Neural cell (in vitro differentiated cells): ENCODE measurements around the gene CAPN13. TPM values are rescaled to one million over a fixed set of nuclear protein-coding genes. Genes with fewer than 3 reads are reported as not detected.

ENCODE experiments used
- H2AFZ ChIP-seq: fragments of 200-600, 300-800 bp; sonication (generic), shearing (Covaris generic); 2 replicates; pipeline ENCODE4 v1.6.0; 2014; ENCODE audit warnings: low read depth, mild to moderate bottlenecking, antibody characterized with exemption, low read length, moderate library complexity
- H3F3A ChIP-seq: fragments of 200-600 bp; shearing (Covaris generic); 2 replicates; pipeline ENCODE4 v1.6.1; 2016; ENCODE audit warnings: mild to moderate bottlenecking, moderate library complexity, mixed read lengths, antibody characterized with exemption, low read length; ENCODE audit not compliant: insufficient read depth, poor library complexity, severe bottlenecking
- H3K27ac ChIP-seq: fragments of 200-600, 300-800 bp; sonication (generic), shearing (Covaris generic); 2 replicates; pipeline ENCODE4 v1.5.1; 2014; ENCODE audit warnings: mild to moderate bottlenecking, low read length, moderate library complexity
- H3K27me3 ChIP-seq: fragments of 300-800, 200-600 bp; sonication (generic), shearing (Covaris generic); 2 replicates; pipeline ENCODE4 v1.6.0; 2014; ENCODE audit warnings: mild to moderate bottlenecking, low read depth, low read length, moderate library complexity; ENCODE audit not compliant: insufficient read depth
- H3K36me3 ChIP-seq: fragments of 300-800, 200-600 bp; sonication (generic), shearing (Covaris generic); 2 replicates; pipeline ENCODE4 v1.5.1; 2014; ENCODE audit warnings: mild to moderate bottlenecking, antibody characterized with exemption, low read length, moderate library complexity; ENCODE audit not compliant: insufficient read depth
- H3K4me2 ChIP-seq: fragments of 300-800, 200-600 bp; sonication (generic), shearing (Covaris generic); 2 replicates; pipeline ENCODE4 v1.6.0; 2014; ENCODE audit warnings: mild to moderate bottlenecking, low read length
- H3K4me3 ChIP-seq: fragments of 300-800, 200-600 bp; sonication (generic), shearing (Covaris generic); 2 replicates; pipeline ENCODE4 v1.5.1; 2014; ENCODE audit warnings: mild to moderate bottlenecking, low read length, moderate library complexity
- H3K79me2 ChIP-seq: fragments of 200-600 bp; shearing (Covaris generic); replicated peaks from 2 replicates; pipeline ENCODE4 v1.6.0; 2014; ENCODE audit warnings: mild to moderate bottlenecking, low read length, moderate library complexity; ENCODE audit not compliant: insufficient read depth
- H3K9ac ChIP-seq: fragments of 300-800, 200-600 bp; sonication (generic), shearing (Covaris generic); 2 replicates; pipeline ENCODE4 v1.6.1; 2016; ENCODE audit warnings: mild to moderate bottlenecking, low read length, mixed read lengths
- H3K9me2 ChIP-seq: fragments of 200-600 bp; shearing (Covaris generic); 2 replicates; pipeline ENCODE4 v1.6.1; 2016; ENCODE audit warnings: mild to moderate bottlenecking, low read length, mixed read lengths; ENCODE audit not compliant: insufficient read depth
- H3K9me3 ChIP-seq: fragments of 200-600, 300-800 bp; sonication (generic), shearing (Covaris generic); 2 replicates; pipeline ENCODE4 v1.6.1; 2016; ENCODE audit warnings: mild to moderate bottlenecking, mixed run types, low read length, moderate library complexity, mixed read lengths
- H4K20me1 ChIP-seq: fragments of 200-600 bp; shearing (Covaris generic); 2 replicates; pipeline ENCODE4 v1.6.1; 2016; ENCODE audit warnings: mild to moderate bottlenecking, mixed run types; ENCODE audit not compliant: insufficient read depth
- EP300 ChIP-seq: fragments of 450-650 bp; conservative IDR thresholded peaks from 2 replicates; pipeline ENCODE4 v1.6.1; 2014; ENCODE audit warnings: antibody characterized with exemption, mild to moderate bottlenecking, moderate library complexity; ENCODE audit not compliant: poor library complexity, severe bottlenecking
- EZH2 ChIP-seq: fragments of 200-600, 300-800 bp; shearing (Covaris generic), sonication (generic); IDR thresholded peaks from 2 replicates; pipeline ENCODE4 v1.6.1; 2014; ENCODE audit warnings: antibody characterized with exemption, low read length, borderline replicate concordance, mild to moderate bottlenecking; ENCODE audit not compliant: insufficient read depth, poor library complexity, severe bottlenecking
- MXI1 ChIP-seq: fragments of 450-650 bp; conservative IDR thresholded peaks from 2 replicates; pipeline ENCODE4 v1.6.1; 2014; ENCODE audit warnings: antibody characterized with exemption, mild to moderate bottlenecking; ENCODE audit not compliant: poor library complexity, severe bottlenecking
- POLR2AphosphoS5 ChIP-seq: IDR thresholded peaks from 2 replicates; pipeline ENCODE4 v1.6.1; 2012
- RAD21 ChIP-seq: fragments of 450-650 bp; conservative IDR thresholded peaks from 2 replicates; pipeline ENCODE4 v1.6.1; 2014; ENCODE audit warnings: antibody characterized with exemption, mild to moderate bottlenecking, moderate library complexity
- REST ChIP-seq: IDR thresholded peaks from 2 replicates; pipeline ENCODE4 v1.6.1; 2012; ENCODE audit warnings: borderline replicate concordance
- SMC3 ChIP-seq: fragments of 450-650 bp; conservative IDR thresholded peaks from 2 replicates; pipeline ENCODE4 v1.6.1; 2014; ENCODE audit warnings: antibody characterized with exemption, mild to moderate bottlenecking, moderate library complexity; ENCODE audit not compliant: poor library complexity
- TAF1 ChIP-seq: IDR thresholded peaks from 2 replicates; pipeline ENCODE4 v1.6.1; 2012; ENCODE audit warnings: low read depth
- polyA plus RNA-seq: library from polyadenylated mRNA; depleted of rRNA; stranded (reverse); fragments of >200 nt; gene quantifications from 2 replicates; pipeline ENCODE4 v1.2.3, GENCODE V29; 2014
- TF ChIP-seq, protein P1 (sequence below): fragments of 450-650 bp; IDR thresholded peaks from 2 replicates; pipeline ENCODE4 v1.5.1; 2014; ENCODE audit warnings: antibody characterized with exemption, mild to moderate bottlenecking, moderate library complexity; ENCODE audit not compliant: poor library complexity, severe bottlenecking

CAPN13 gene
- polyA plus RNA-seq, 1 donor from 2014 or later = not detected

- no peaks in the 10 kb centered on the region for H3K27me3 ChIP-seq
- no peak overlapping the region for H3K4me3 ChIP-seq
- no peak for TF ChIP-seq RAD21
- TF ChIP-seq POLR2AphosphoS5 = no peak
- no peak for TF ChIP-seq SMC3
- TF ChIP-seq REST = no peak
- TF ChIP-seq TAF1 = no peak
- no peak for TF ChIP-seq EP300
- TF ChIP-seq EZH2 = no peak
- TF ChIP-seq, protein P1, sequence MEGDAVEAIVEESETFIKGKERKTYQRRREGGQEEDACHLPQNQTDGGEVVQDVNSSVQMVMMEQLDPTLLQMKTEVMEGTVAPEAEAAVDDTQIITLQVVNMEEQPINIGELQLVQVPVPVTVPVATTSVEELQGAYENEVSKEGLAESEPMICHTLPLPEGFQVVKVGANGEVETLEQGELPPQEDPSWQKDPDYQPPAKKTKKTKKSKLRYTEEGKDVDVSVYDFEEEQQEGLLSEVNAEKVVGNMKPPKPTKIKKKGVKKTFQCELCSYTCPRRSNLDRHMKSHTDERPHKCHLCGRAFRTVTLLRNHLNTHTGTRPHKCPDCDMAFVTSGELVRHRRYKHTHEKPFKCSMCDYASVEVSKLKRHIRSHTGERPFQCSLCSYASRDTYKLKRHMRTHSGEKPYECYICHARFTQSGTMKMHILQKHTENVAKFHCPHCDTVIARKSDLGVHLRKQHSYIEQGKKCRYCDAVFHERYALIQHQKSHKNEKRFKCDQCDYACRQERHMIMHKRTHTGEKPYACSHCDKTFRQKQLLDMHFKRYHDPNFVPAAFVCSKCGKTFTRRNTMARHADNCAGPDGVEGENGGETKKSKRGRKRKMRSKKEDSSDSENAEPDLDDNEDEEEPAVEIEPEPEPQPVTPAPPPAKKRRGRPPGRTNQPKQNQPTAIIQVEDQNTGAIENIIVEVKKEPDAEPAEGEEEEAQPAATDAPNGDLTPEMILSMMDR = no peak
- no peak for TF ChIP-seq MXI1
- no peaks in the 10 kb centered on the region for H3F3A ChIP-seq
- no peaks in the 10 kb centered on the region for H3K36me3 ChIP-seq
- H3K9ac ChIP-seq = no peak overlapping the region
- H3K9me2 ChIP-seq = no peaks in the 10 kb centered on the region
- H3K27ac ChIP-seq = no peak overlapping the region
- H4K20me1 ChIP-seq = no peaks in the 10 kb centered on the region
- no peak overlapping the region for H2AFZ ChIP-seq
- no peak overlapping the region for H3K4me2 ChIP-seq
- no peaks in the 10 kb centered on the region for H3K9me3 ChIP-seq
- no peaks in the 10 kb centered on the region for H3K79me2 ChIP-seq
These were observed 122.2 kb downstream of the CAPN13 start for GRCh38 chr2:30684996-30685395.

GRCh38 chr2:30684516-30684915 is 122.7 kb downstream of the CAPN13 start:
- Histone ChIP-seq H3K79me2 (no peaks in the 10 kb centered on the region), H3K9me3 (no peaks in the 10 kb centered on the region), H4K20me1 (no peaks in the 10 kb centered on the region), H3K4me2 (no peak overlapping the region), H3K36me3 (no peaks in the 10 kb centered on the region), H3F3A (peaks cover under 1% of the 10 kb centered on the region), H3K9ac (no peak overlapping the region), H2AFZ (no peak overlapping the region), H3K27ac (no peak overlapping the region), H3K27me3 (no peaks in the 10 kb centered on the region), H3K9me2 (no peaks in the 10 kb centered on the region), H3K4me3 (no peak overlapping the region)
- TF ChIP-seq TAF1 = no peak
- TF ChIP-seq RAD21 = no peak
- no peak for TF ChIP-seq MXI1
- no peak for TF ChIP-seq REST
- TF ChIP-seq EZH2 = no peak
- TF ChIP-seq, protein P1 = no peak
